ENCODE data around the gene RPS15A.
"Not testable (repeated sequence)": the region's sequence is repeated elsewhere in the genome, so short reads cannot be mapped to it uniquely, and the experiment has no call there.

Gene RPS15A

DNA sequence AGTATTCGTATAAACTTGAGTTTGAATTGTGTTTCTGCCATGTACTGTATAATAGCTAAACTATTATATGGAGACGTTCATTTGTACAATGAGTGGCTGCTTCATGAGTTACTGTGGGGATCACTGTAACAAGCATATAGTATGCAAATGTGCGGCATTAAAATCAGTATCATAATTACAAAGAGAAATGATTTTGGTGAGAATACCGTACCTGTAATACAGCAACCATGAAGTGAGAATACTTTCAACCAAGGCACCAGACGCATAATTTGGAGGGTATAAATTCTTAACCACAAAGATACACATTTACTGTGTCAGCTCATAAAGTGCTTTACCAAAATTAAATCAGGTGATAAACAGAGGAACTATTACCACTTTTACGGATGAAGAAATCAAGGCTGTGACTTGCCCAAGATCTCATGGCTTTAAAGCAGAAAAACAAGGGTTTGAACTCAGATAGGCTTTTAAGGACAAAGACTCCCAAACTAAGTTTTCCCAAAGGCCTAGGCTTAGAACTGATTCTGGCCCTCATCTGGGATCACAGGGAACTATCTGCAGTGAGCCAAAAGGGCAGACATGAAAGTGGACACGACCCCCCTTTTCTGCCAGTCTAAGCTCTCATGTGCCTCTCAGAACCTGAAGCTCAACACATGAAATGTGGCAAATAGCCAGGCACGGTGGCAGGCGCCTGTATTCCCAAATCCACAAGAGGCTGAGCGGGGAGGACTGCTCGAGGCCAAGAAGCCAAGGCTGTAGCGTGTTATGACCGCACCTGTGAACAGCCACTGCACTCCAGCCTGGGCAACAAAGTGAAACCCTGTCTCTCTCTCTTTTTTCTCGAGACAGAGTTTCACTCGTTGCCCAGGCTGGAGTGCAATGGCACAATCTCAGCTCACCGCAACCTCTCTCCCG is 6.4 kb downstream of the RPS15A start:
- DNase-seq (no peak), ATAC-seq (no peak)
- Mint-ChIP-seq H3K27ac (peak overlapping the region; percentile 70), H3K4me1 (peaks cover 56% of the 10 kb centered on the region), H3K9me3 (no peaks in the 10 kb centered on the region), H3K27me3 (no peaks in the 10 kb centered on the region), H3K4me3 (peak overlapping the region; percentile 99), H3K36me3 (ENCODE audit: low read depth) (peaks cover 59% of the 10 kb centered on the region)

DNA sequence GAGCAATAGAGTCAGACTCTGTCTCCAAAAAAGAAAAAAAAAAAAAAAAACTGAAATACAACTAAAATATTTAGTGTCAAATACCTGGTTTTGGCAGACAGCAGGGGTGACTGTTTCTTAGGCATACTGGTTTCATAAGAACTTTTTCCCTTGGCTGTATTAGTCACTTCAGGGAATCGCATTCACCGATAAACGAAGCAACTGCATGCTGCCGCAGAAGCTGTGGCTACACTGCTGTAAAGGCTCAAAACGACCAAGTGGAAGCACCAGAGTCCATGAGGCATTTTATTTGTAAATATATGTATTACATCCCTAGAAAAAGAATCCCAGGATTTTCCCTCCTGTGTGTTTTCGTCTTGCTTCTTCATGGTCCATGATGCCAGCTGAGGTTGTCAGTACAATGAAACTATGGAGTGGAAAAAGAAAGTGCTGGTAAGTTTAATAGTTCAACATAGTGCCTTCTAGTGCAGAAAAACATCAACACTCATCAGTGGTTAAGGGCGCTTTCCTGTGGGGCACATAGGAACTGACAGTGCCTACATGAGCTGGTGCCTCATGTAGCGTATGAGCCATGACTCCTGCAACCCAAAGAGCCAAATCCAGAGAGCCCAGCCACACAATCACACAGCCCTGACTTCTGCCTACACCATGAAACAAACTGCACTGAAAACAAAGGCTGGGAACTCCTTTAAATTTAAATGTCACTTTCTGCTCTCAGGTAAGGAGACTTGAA is 7.3 kb downstream of the RPS15A start:
- Mint-ChIP-seq H3K4me3 (no peak overlapping the region), H3K9me3 (no peaks in the 10 kb centered on the region), H3K27me3 (no peaks in the 10 kb centered on the region), H3K27ac (peak overlapping the region; percentile 70), H3K36me3 (ENCODE audit: low read depth) (peaks cover 51% of the 10 kb centered on the region), H3K4me1 (peaks cover 48% of the 10 kb centered on the region)
- DNase-seq (no peak), ATAC-seq (peak; percentile 27)

DNA sequence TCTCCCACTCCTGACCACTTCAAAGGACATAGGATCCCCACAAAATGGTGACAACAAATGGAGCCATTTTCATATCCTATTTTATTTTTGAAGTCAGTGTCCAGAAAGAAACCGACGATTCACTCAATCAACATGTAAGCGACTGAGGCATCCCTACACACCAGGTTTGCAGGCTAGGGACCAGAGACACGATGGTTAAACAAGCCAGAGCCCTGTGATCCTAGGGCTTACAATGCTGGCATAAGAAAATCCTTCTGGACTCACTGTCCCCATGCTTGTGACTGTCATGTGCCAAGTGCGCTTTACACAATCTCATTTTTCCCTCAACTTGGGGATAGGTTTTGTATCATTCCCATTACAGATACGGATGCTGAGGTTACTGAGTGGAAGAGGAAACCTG is 8.9 kb downstream of the RPS15A start:
- not testable (repeated sequence) for H3K27ac Mint-ChIP-seq, H3K27me3 Mint-ChIP-seq

DNA sequence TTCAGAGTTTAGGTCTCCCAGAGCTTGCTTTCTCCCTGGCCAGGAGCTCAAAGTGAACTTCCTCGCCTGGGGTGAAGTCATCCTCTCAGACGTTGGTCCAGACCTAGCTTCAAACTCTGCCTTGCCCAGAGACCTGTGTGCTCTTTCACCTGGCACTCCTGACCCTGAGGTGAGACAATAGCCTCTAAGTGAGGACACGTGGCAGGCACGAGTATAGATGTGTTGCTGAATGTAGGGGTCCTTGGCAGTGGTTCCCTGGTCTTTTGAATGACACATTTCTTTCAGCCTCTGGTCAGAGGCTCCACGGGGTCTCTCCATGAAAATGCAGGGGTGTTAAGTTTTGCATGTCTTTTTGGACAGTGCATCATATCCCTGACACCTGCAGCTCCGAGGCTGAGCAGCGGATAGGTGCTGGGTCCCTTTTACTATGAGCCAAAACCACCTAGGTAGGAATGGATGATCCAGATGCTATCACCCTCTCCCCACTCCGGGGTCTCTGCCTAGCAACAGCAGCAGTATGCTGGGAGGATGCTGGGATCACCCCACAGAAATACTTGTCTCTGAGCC is 9.6 kb downstream of the RPS15A start:
- Mint-ChIP-seq H3K4me1 (peaks cover 26% of the 10 kb centered on the region), H3K36me3 (ENCODE audit: low read depth) (peaks cover 29% of the 10 kb centered on the region)
- H3K27me3 Mint-ChIP-seq, H3K4me3 Mint-ChIP-seq, H3K9me3 Mint-ChIP-seq, DNase-seq, ATAC-seq, H3K27ac Mint-ChIP-seq: not testable (repeated sequence)

More for the DNA sequence above, 8.9 kb downstream of the RPS15A start:
- H3K4me1 Mint-ChIP-seq = peaks cover 33% of the 10 kb centered on the region
- H3K36me3 Mint-ChIP-seq (ENCODE audit: low read depth) = peaks cover 36% of the 10 kb centered on the region
- H3K4me3 Mint-ChIP-seq, H3K9me3 Mint-ChIP-seq, ATAC-seq, DNase-seq: not testable (repeated sequence)

DNA sequence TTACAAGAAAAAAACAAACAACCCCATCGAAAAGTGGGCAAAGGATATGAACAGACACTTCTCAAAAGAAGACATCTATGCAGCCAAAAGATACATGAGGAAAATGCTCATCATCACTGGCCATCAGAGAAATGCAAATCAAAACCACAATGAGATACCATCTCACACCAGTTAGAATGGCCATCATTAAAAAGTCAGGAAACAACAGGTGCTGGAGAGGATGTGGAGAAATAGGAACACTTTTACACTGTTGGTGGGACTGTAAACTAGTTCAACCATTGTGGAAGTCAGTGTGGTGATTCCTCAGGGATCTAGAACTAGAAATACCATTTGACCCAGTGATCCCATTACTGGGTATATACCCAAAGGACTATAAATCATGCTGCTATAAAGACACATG is 12.5 kb downstream of the RPS15A start:
- not testable (repeated sequence) for H3K27ac Mint-ChIP-seq; H3K9me3 Mint-ChIP-seq; DNase-seq; ATAC-seq; H3K4me3 Mint-ChIP-seq; H3K36me3 Mint-ChIP-seq (ENCODE audit: low read depth); H3K4me1 Mint-ChIP-seq; H3K27me3 Mint-ChIP-seq

DNA sequence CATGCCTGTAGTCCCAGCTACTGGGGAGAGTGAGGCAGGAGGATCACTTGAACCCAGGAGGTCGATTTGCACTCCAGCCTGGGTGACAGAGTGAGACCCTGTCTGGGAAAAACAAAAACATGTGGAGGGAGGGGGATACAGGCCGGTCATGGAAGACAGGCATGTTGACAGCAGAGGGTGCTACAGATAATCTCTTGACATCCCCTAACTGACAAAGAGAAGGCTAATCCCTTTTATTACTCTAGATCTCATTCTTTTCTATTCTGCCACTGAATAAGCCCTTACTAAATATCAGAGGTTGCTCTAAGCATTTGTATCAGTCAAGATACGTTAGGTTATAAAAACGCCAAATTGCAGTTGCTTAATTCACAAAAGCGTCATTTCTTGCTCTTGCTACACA is 13.8 kb downstream of the RPS15A start:
- not testable (repeated sequence) for H3K4me3 Mint-ChIP-seq; H3K9me3 Mint-ChIP-seq; H3K27ac Mint-ChIP-seq; H3K27me3 Mint-ChIP-seq; H3K36me3 Mint-ChIP-seq (ENCODE audit: low read depth); H3K4me1 Mint-ChIP-seq; DNase-seq; ATAC-seq

DNA sequence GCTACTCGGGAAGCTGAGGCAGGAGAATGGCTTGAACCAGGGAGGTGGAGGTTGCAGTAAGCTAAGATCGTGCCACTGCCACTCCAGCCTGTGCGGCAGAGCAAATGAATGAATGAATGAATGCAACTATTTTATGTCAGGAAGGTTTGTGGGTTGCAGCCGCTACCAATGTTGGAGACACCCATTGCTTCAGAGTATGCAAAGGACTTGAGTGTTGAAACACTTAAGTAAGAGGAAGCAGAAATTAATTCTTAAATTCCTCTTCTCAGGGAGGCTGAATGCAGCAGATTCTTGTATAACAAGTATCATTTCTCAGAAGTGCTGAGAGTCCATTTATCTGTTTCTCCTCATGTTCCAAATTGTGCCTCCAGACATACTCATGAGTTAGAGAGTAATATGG is 15.5 kb downstream of the RPS15A start:
- not testable (repeated sequence) for ATAC-seq; H3K27me3 Mint-ChIP-seq; H3K4me1 Mint-ChIP-seq; H3K4me3 Mint-ChIP-seq; H3K9me3 Mint-ChIP-seq; H3K36me3 Mint-ChIP-seq (ENCODE audit: low read depth); H3K27ac Mint-ChIP-seq; DNase-seq

DNA sequence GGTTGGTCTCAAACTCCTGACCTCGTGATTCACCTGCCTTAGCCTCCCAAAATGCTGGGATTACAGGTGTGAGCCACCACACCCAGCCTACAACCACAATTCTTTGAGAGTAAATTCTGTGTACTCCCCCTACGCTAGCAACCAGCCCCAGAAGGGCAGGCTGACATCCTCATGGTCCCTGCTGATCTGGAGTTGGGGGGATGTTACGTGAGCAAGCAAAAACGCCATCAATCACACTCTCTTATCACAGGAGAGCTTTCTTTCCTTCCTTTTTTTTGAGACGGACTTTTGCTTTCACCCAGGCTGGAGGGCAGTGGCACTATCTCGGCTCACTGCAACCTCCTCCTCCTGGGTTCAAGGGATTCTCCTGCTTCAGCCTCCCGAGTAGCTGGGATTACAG is 18.0 kb downstream of the RPS15A start:
- not testable (repeated sequence) for DNase-seq; H3K4me3 Mint-ChIP-seq; H3K36me3 Mint-ChIP-seq (ENCODE audit: low read depth); H3K27me3 Mint-ChIP-seq; ATAC-seq; H3K9me3 Mint-ChIP-seq; H3K27ac Mint-ChIP-seq
- H3K4me1 Mint-ChIP-seq = peaks cover 15% of the 10 kb centered on the region

DNA sequence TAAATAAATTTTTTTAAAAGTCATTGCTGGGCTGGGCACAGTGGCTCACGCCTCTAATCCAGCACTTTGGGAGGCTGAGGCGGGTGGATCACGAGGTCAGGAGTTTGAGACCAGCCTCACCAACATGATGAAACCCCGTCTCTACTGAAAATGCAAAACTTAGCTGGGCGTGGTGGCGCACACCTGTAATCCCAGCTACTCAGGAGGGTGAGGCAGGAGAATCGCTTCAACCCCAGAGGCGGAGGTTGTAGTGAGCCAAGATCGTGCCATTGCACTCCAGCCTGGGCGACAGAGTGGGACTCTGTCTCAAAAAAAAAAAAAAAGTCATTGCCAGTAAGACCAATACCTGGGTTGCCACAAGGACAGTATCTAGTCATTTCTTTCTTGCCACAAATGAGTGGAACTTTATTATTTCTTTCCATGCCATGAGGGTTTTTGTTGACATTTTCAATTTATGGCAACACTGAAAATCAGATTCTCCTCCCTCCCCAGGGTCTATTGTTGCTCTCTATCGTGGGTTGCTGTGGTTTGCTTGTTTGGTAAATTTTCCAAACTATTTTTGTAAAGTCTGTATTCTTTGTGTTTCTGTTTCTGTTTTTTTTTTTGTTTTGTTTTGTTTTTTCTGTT is 19.7 kb downstream of the RPS15A start:
- H3K27me3 Mint-ChIP-seq; H3K9me3 Mint-ChIP-seq; H3K36me3 Mint-ChIP-seq (ENCODE audit: low read depth); H3K4me3 Mint-ChIP-seq; DNase-seq: not testable (repeated sequence)
- Mint-ChIP-seq H3K4me1 (peaks cover 19% of the 10 kb centered on the region), H3K27ac (peak overlapping the region; percentile 65)
- ATAC-seq = peak; percentile 72

DNA sequence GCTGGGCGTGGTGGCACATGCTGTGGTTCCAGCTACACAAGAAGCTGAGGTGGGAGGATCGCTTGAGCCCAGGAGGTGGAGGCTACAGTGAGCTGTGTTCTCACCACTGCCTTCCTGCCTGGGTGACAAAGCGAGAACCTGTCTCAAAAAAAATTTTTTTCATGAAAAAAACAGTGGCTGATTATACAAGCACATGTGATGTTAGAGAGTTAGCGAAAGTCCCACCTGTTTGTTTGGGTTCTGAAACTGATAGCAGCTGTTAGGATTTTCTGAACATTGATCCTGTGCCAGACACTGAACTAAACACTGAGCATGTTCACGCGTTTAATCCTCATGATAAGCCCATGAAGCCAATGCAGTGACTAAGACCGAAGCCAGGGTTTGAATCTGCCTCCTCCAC is 22.9 kb downstream of the RPS15A start:
- not testable (repeated sequence) for H3K27me3 Mint-ChIP-seq; H3K36me3 Mint-ChIP-seq (ENCODE audit: low read depth); H3K4me3 Mint-ChIP-seq; H3K27ac Mint-ChIP-seq; H3K9me3 Mint-ChIP-seq; DNase-seq
- peaks cover 19% of the 10 kb centered on the region for H3K4me1 Mint-ChIP-seq
- ATAC-seq = peak; percentile 57

DNA sequence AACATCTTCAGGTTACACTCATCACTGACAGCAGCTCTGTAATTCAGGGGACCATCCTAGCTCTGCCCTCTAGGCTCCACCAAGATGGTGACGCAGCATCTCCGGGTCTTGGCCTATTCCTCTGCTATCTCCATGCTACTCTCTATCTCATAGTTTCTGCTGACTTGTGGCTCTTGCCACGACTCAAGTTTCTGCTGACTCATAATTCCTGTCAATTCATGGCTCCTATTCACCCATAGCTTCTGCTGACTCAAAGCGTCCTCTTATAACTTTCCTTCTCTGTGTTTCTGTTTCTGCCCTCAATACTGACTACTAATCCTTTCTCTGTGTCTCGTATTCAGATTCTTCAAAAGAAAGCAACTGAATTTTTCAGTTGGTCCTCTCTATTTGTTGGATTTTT is 27.4 kb downstream of the RPS15A start:
- H3K36me3 Mint-ChIP-seq (ENCODE audit: low read depth); H3K9me3 Mint-ChIP-seq; H3K4me3 Mint-ChIP-seq; H3K27ac Mint-ChIP-seq; H3K27me3 Mint-ChIP-seq; DNase-seq: not testable (repeated sequence)
- peak; percentile 47 for ATAC-seq
- H3K4me1 Mint-ChIP-seq = peaks cover 11% of the 10 kb centered on the region

DNA sequence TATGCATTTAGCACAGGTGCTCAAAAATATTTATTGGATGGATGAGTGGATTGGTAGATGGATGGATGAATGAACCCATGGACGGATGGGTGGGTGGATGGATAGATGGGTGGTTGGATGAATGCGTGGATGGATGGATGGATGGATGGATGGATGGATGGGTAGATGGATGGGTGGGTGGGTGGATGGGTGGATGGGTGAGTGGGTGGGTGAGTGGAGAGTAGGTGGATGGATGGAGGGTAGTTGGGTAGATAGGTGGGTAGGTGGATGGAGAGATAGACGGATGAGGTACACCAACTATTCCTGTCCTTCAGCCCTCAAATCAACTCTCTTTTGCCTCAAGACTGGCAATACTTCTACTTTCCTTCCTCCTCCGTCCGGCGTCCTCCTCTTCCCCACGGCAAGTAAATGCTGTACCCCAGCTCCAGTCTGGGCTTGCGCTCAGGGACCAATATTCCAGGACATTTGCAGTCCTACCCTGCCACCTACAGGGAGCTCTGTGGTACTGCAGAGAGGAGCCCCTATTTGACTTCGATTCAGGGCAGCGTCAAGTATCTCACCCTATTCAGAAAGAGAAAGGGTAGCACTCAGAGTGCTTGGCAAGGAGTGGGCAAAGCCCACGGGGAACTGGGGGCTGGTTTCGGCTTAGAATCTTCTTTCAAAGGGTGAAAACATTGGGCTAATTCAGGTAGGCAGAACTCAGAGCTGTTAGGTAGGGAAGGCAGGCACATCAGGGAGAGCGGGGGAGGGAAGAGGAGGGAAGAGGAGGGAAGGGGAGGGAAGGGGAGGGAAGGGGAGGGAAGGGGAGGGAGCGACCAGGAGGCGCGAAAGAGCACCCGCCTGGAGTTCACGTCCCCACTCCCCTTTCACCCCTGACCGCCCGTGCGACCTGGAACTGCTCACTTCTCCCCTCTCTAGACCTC is 30.3 kb downstream of the RPS15A start:
- H3K4me1 Mint-ChIP-seq = peaks cover 18% of the 10 kb centered on the region
- not testable (repeated sequence) for H3K27me3 Mint-ChIP-seq; H3K4me3 Mint-ChIP-seq; H3K27ac Mint-ChIP-seq; H3K36me3 Mint-ChIP-seq (ENCODE audit: low read depth); H3K9me3 Mint-ChIP-seq
- ATAC-seq (peak; percentile 88), DNase-seq (peak; percentile 29)

DNA sequence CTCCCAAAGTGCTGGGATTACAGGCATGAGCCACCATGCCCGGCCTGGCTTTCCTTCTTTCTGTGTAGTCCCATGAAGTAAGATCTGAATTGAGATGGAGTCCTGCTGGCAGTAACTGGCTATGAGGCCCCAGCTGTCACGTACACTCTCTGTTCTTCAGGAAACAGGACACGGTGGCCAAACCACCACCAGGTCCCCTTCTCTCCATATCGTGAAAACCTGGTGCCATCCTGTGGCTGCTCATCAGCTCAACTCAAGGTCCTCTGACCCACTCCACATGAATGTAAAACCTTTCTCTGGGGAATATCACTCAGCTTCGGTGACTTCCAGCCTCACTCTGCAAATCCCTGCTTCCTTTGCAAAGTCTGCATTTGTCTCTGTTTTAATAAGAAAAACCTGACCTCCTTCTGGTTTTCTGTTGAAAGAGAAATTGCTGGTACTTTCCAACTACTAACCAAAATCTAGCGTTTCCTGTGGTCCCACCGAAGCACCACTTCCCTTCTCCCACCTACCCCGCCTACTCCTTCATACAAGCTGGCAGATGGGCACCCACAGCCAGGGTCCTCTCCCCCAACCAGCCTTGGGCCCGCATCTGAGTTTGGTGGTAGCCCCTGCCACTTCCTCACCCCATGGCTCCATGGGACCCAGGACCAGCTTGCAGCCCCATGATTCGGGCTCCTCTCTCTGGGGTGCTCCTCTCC is 32.0 kb downstream of the RPS15A start:
- H3K4me1 Mint-ChIP-seq = peaks cover 18% of the 10 kb centered on the region
- H3K36me3 Mint-ChIP-seq (ENCODE audit: low read depth); H3K27me3 Mint-ChIP-seq; H3K4me3 Mint-ChIP-seq; H3K27ac Mint-ChIP-seq; H3K9me3 Mint-ChIP-seq; DNase-seq: not testable (repeated sequence)
- ATAC-seq = peak; percentile 56

All from activated naive CD8-positive, alpha-beta T cell treated with anti-CD3 and anti-CD28 coated beads, Interleukin-2, amount 50 U/mL, for 24 hours (primary cell).